ENCODE data around the gene PPM1H.
"Not testable (repeated sequence)": the region's sequence is repeated elsewhere in the genome, so short reads cannot be mapped to it uniquely, and the experiment has no call there.

The PPM1H gene

DNA sequence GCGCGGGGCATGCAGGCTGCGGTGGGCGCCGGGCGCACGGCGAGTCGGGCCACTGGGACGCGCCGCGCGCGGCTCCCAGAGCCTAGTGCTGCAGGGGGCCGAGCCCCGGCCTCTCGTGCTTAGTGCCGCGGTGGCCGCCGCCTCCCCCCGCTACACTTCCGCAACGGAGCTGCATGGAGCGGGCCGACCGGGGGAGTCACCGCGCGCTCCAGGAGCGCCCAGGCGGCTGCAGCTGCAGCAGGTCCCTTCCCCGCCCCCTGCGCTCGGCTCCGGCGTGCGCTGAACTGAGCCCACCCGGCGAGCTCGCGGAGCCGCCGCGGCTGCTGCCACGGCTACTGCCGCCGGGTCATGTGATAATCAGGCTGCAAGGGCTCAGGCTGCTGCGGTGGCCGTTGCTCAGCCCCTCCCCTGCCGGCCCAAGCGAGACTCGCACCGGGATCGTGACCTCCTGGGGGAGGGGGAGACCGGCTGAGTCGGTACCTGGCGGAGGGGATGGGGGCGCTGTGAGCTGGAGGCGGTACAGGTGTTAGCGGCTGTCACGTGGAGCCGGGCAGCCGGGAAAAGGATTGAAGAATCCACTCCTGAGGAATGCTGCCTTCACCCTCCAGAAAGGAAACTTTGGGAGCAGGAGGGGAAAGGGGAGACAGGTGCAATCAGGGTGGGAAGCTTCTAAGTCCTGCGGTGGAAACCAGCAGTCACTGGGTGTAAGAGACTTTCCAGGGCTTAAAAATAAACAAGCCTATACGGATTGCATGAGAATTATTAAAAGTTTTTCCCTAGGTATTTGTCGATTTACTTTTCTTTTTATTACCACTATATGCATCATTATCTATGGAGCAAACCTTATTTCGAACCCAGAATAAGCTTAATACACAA lies at the start of gene PPM1H:
TSS of gene PPM1H (minus strand) at position 352 of the 876 bp plus-strand sequence. CDS start 414 bp downstream, outside the sequence.
- peak; percentile 49; the same call in 1 of the 2 replicates for TF ChIP-seq POLR2A (IDR thresholded peaks at IDR 0.05; ENCODE audit: low read depth, low read length)
- no peak for FAIRE-seq
- peak; percentile 80 for DNase-seq (ENCODE audit: insufficient read length, low spot score)

GRCh38 chr12:62983594-62983993 lies 48.6 kb upstream of the PPM1H start:
- FAIRE-seq (no peak), DNase-seq (ENCODE audit: insufficient read length, low spot score) (no peak)
- no peak for TF ChIP-seq POLR2A (IDR thresholded peaks at IDR 0.05; ENCODE audit: low read depth, low read length)

GRCh38 chr12:62978768-62979167 lies 43.8 kb upstream of the PPM1H start:
- FAIRE-seq, result no peak
- no peak for TF ChIP-seq POLR2A (IDR thresholded peaks at IDR 0.05; ENCODE audit: low read depth, low read length)
- DNase-seq (ENCODE audit: insufficient read length, low spot score), result no peak

DNA sequence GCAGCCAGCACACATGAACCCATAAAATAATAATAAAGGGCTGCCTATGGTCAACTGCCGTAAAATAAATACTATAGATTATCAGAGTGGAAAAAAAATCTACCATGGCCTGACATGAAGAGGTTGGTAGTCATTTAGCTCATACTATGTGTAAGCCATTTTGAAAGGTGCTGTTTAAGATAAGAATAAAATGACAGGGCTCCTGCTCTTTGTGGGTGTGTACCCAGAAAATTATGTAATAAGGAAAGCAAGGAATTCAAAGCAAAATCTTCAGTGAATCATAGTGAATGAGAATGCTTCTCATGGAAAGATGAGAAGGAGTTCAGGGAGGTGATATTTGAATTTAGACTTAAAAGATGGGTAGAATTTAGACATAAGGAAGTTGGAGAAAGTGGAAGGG lies 42.9 kb upstream of the PPM1H start:
- no peak for TF ChIP-seq POLR2A (IDR thresholded peaks at IDR 0.05; ENCODE audit: low read depth, low read length)
- FAIRE-seq, result no peak
- DNase-seq (ENCODE audit: insufficient read length, low spot score), result no peak

GRCh38 chr12:62977418-62977817 lies 42.5 kb upstream of the PPM1H start:
- FAIRE-seq (no peak), DNase-seq (ENCODE audit: insufficient read length, low spot score) (no peak)
- TF ChIP-seq POLR2A (IDR thresholded peaks at IDR 0.05; ENCODE audit: low read depth, low read length), result no peak

DNA sequence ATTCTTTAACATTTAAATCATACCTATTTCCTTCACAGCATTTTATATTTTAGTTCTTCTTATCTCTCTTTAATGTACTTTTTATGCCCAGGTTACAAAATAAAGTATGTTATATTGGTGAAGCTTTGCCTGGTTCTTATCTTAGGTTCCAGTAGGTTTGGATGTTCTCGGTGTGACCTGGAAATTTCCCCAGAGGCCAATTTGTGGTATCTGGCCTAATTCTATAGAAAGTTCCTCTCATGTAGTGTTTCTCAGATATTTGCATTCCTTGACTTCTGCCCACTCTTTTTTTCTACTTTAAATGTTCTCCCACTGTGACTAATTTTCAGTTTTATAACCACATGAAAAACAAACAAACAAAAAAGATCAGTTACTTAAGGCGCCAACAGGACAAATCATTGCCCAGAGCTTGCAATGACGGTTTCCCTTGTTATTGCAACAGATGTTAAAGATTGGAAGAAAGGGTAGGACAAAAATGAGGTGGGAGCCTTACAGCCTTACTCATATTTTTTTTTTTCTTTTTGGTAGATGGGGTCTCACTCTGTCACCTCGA lies 41.2 kb upstream of the PPM1H start:
- TF ChIP-seq POLR2A (IDR thresholded peaks at IDR 0.05; ENCODE audit: low read depth, low read length), result no peak
- DNase-seq (ENCODE audit: insufficient read length, low spot score) (no peak), FAIRE-seq (no peak)

GRCh38 chr12:62971769-62972525 lies 37.0 kb upstream of the PPM1H start:
- FAIRE-seq (no peak), DNase-seq (ENCODE audit: insufficient read length, low spot score) (no peak)

DNA sequence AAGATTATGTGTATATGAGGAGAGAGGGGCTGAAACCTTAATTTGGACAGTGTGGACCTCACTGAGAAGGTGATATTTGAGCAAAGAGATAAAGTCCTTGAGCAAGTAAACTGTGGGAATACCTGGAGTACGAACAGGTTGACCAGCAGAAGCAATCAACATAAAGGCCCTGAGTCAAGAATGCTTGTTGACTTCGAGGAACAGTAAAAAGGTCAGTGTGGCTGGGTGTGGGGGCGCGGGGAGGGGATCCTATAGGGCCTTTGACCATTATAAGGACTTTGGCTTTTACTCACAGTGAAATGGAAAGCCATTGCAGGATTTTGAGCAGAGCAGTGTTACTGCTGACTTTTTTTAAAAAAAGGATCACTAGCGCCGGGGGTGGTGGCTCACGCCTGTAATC lies 34.7 kb upstream of the PPM1H start:
- no peak for DNase-seq (ENCODE audit: insufficient read length, low spot score)
- FAIRE-seq, result no peak
- TF ChIP-seq POLR2A (IDR thresholded peaks at IDR 0.05; ENCODE audit: low read depth, low read length), result no peak

More at GRCh38 chr12:62971769-62972525, 37.0 kb upstream of the PPM1H start:
- no peak for TF ChIP-seq POLR2A (IDR thresholded peaks at IDR 0.05; ENCODE audit: low read depth, low read length)

DNA sequence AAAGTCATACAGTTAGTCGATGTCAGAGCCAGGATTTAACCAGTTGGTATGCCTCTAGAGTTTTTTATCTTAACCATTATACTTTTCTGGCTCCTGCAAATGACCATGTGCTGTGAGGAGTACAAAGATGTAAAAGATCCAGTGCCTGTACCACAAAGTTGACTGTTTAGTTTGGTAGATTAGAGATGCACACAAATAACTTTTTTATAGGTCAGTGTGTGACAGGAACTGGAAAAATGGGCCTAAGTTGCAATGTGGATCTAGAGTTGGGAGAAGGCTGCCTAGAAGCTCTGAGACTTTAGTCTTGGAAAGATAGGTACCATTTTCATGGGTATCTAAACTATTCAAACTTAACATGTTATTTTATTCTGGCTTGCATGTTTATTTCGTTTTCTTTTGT lies 32.8 kb upstream of the PPM1H start:
- DNase-seq (ENCODE audit: insufficient read length, low spot score), result no peak
- TF ChIP-seq POLR2A (IDR thresholded peaks at IDR 0.05; ENCODE audit: low read depth, low read length), result no peak
- no peak for FAIRE-seq

GRCh38 chr12:62966990-62967506 lies 32.1 kb upstream of the PPM1H start:
- DNase-seq (ENCODE audit: insufficient read length, low spot score) (no peak), FAIRE-seq (no peak)
- TF ChIP-seq POLR2A (IDR thresholded peaks at IDR 0.05; ENCODE audit: low read depth, low read length), result no peak

- DNase-seq (ENCODE audit: insufficient read length, low spot score); FAIRE-seq: not testable (repeated sequence)
These were observed 31.6 kb upstream of the PPM1H start for GRCh38 chr12:62966446-62966989.

- not testable (repeated sequence) for DNase-seq (ENCODE audit: insufficient read length, low spot score); FAIRE-seq
These were observed 30.8 kb upstream of the PPM1H start for GRCh38 chr12:62965700-62966099.

DNA sequence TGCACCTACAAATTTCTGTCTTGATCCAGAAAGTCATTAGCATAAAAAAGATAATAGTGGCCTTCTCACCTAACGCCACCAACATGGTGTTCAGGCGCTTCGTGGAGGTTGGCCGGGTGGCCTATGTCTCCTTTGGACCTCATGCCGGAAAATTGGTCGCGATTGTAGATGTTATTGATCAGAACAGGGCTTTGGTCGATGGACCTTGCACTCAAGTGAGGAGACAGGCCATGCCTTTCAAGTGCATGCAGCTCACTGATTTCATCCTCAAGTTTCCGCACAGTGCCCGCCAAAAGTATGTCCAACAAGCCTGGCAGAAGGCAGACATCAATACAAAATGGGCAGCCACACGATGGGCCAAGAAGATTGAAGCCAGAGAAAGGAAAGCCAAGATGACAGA lies 30.3 kb upstream of the PPM1H start:
- DNase-seq (ENCODE audit: insufficient read length, low spot score); FAIRE-seq: not testable (repeated sequence)

GRCh38 chr12:62963486-62964041 lies 28.6 kb upstream of the PPM1H start:
- DNase-seq (ENCODE audit: insufficient read length, low spot score) (no peak), FAIRE-seq (no peak)
- no peak for TF ChIP-seq POLR2A (IDR thresholded peaks at IDR 0.05; ENCODE audit: low read depth, low read length)
